ENCODE data around the gene GP1BA.

The GP1BA gene

GRCh38 chr17:4948166-4948930 is 16.3 kb downstream of the GP1BA start, which contains the start of gene PFN1:
Gene PFN1, minus strand, starts transcription at chr17:4948530. Its CDS starts 136 bp downstream, at chr17:4948394.
- Histone ChIP-seq H3K4me1 (ENCODE audit: control insufficient read depth, insufficient read depth, low read length) (peaks cover 42% of the 10 kb centered on the region), H3K9me3 (ENCODE audit: control insufficient read depth, low read length) (no peaks in the 10 kb centered on the region), H3K36me3 (ENCODE audit: control insufficient read depth, insufficient read depth, low read length, severe bottlenecking) (peaks cover 34% of the 10 kb centered on the region), H3K4me3 (ENCODE audit: low read length) (peak within 1 kb of the TSS; percentile 98), H3K9ac (ENCODE audit: low read length) (peak within 1 kb of the TSS; percentile 100), H3K27me3 (replicated peaks; ENCODE audit: control insufficient read depth, insufficient read depth, low read length) (no peaks in the 10 kb centered on the region)
- peak; percentile 98 for DNase-seq (ENCODE audit: low read depth)

DNA sequence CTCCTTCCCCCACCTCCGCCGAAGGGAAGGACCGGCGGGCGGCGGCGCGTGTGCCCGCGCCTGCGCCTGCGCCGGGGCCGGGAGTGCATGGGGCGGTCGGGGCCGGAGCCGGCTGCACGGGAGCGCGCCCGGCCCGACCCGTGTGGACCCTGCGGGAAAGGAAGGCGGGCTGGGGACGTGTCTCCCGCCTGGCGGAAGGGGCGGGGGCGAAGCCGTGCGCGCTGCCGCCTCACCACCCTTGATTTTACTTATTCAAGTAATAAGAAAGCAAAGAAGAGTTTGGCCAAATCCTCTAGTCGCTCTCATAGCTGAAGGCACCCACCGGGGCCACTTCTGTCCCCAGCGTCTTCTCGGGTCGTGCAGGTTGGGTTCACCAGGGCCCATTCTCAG is 16.8 kb downstream of the GP1BA start:
- Histone ChIP-seq H3K36me3 (ENCODE audit: control insufficient read depth, insufficient read depth, low read length, severe bottlenecking) (peaks cover 28% of the 10 kb centered on the region), H3K9ac (ENCODE audit: low read length) (peak overlapping the region; percentile 100), H3K9me3 (ENCODE audit: control insufficient read depth, low read length) (no peaks in the 10 kb centered on the region), H3K4me1 (ENCODE audit: control insufficient read depth, insufficient read depth, low read length) (peaks cover 45% of the 10 kb centered on the region), H3K4me3 (ENCODE audit: low read length) (peak overlapping the region; percentile 98), H3K27me3 (replicated peaks; ENCODE audit: control insufficient read depth, insufficient read depth, low read length) (no peaks in the 10 kb centered on the region)
- peak; percentile 95 for DNase-seq (ENCODE audit: low read depth)

- no peaks in the 10 kb centered on the region for H3K27me3 ChIP-seq (replicated peaks; ENCODE audit: control insufficient read depth, insufficient read depth, low read length)
- no peaks in the 10 kb centered on the region for H3K9me3 ChIP-seq (ENCODE audit: control insufficient read depth, low read length)
- H3K4me3 ChIP-seq (ENCODE audit: low read length) = peak overlapping the region; percentile 98
- peaks cover 48% of the 10 kb centered on the region for H3K4me1 ChIP-seq (ENCODE audit: control insufficient read depth, insufficient read depth, low read length)
- peak; percentile 84 for DNase-seq (ENCODE audit: low read depth)
- H3K36me3 ChIP-seq (ENCODE audit: control insufficient read depth, insufficient read depth, low read length, severe bottlenecking) = peaks cover 22% of the 10 kb centered on the region
- peak overlapping the region; percentile 100 for H3K9ac ChIP-seq (ENCODE audit: low read length)
Observed at GRCh38 chr17:4949321-4950074, 17.4 kb downstream of the GP1BA start.

DNA sequence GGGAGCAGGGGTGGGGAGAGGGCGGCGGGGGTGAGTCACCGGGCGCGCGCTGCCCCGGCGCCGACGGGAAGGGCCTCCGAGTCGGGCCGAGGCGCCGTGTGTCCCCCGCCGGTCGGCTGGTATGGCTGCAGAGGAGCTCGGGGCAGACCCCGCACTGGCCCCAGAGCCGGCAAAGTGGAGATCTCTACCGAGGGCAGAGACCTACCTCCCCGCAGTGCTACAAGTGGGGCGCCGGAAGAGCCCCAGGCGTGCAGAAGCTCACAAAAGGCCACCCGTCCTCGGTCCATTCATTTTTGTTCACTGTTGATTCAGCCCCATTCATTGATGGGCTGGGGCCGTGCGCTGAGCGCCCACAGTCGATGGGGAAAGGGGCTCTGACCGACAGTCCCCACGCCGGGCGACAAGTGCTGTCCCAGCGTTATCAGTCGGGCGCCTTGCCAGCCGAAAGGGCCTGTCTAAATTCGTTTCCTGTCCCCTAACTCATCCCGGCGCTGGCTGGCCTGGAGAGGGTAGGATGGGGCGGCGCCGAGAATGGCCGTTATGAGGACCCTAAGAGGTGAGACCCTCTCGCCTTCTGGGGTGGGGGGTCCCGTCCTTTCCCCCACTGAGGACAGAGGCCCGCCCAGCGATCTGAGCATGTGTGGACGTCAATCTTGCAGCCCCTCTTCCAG is 18.1 kb downstream of the GP1BA start:
- Histone ChIP-seq H3K9ac (ENCODE audit: low read length) (peak overlapping the region; percentile 87), H3K4me1 (ENCODE audit: control insufficient read depth, insufficient read depth, low read length) (peaks cover 41% of the 10 kb centered on the region), H3K4me3 (ENCODE audit: low read length) (peak overlapping the region; percentile 77), H3K36me3 (ENCODE audit: control insufficient read depth, insufficient read depth, low read length, severe bottlenecking) (peaks cover 16% of the 10 kb centered on the region), H3K9me3 (ENCODE audit: control insufficient read depth, low read length) (no peaks in the 10 kb centered on the region), H3K27me3 (replicated peaks; ENCODE audit: control insufficient read depth, insufficient read depth, low read length) (no peaks in the 10 kb centered on the region)
- no peak for DNase-seq (ENCODE audit: low read depth)

DNA sequence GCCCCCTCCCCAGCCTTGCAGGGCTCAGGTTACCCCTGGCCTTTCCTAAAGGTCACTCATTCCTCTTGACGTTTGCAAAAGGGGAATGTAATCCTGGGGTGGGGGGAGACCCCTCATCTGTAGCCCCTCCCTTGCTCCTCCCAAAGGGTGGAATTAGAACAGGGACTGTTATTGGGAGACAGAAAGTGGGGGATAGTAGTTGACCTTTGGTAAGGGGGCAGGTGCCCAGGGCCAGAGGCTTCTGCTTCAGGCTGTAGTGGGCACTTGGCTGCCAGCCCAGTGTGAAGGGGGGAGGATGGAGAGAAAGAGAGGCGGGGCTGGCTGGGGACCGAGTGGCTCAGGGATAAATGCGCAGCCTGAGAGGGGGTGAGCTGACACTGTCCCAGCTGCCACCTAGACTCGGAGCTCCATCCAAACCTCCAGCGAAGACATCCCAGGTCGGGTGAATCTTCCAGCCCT is 18.7 kb downstream of the GP1BA start, which contains the start of gene ENO3:
TSS of gene ENO3 (plus strand) at position 374 of the 459 bp plus-strand sequence. CDS start 711 bp downstream, outside the sequence.
- Histone ChIP-seq H3K27me3 (replicated peaks; ENCODE audit: control insufficient read depth, insufficient read depth, low read length) (no peaks in the 10 kb centered on the region), H3K36me3 (ENCODE audit: control insufficient read depth, insufficient read depth, low read length, severe bottlenecking) (peaks cover 10% of the 10 kb centered on the region), H3K4me3 (ENCODE audit: low read length) (peak within 1 kb of the TSS; percentile 77), H3K9me3 (ENCODE audit: control insufficient read depth, low read length) (no peaks in the 10 kb centered on the region), H3K9ac (ENCODE audit: low read length) (peak within 1 kb of the TSS; percentile 87), H3K4me1 (ENCODE audit: control insufficient read depth, insufficient read depth, low read length) (peaks cover 35% of the 10 kb centered on the region)
- DNase-seq (ENCODE audit: low read depth) = no peak

DNA sequence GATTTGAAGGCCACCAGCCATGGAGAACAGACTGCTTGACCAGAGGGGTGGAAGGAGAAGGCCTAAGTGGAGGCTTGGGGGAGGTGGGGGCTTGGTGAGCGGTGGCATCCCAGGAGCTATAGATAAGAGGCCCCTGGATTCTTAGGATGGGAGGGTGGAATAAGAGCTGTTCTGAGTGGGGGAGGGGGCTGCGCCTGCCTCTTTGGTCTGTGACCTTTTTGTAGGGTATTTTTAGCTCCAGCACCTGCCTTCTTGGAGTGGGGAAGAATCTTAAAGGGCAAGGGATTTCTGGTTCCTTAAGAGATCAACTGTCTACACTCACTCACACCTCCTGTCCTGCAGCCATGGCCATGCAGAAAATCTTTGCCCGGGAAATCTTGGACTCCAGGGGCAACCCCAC is 19.4 kb downstream of the GP1BA start:
- DNase-seq (ENCODE audit: low read depth) = no peak
- Histone ChIP-seq H3K27me3 (replicated peaks; ENCODE audit: control insufficient read depth, insufficient read depth, low read length) (no peaks in the 10 kb centered on the region), H3K4me3 (ENCODE audit: low read length) (no peak overlapping the region), H3K9me3 (ENCODE audit: control insufficient read depth, low read length) (no peaks in the 10 kb centered on the region), H3K9ac (ENCODE audit: low read length) (no peak overlapping the region), H3K36me3 (ENCODE audit: control insufficient read depth, insufficient read depth, low read length, severe bottlenecking) (peaks cover 3% of the 10 kb centered on the region), H3K4me1 (ENCODE audit: control insufficient read depth, insufficient read depth, low read length) (peaks cover 28% of the 10 kb centered on the region)

DNA sequence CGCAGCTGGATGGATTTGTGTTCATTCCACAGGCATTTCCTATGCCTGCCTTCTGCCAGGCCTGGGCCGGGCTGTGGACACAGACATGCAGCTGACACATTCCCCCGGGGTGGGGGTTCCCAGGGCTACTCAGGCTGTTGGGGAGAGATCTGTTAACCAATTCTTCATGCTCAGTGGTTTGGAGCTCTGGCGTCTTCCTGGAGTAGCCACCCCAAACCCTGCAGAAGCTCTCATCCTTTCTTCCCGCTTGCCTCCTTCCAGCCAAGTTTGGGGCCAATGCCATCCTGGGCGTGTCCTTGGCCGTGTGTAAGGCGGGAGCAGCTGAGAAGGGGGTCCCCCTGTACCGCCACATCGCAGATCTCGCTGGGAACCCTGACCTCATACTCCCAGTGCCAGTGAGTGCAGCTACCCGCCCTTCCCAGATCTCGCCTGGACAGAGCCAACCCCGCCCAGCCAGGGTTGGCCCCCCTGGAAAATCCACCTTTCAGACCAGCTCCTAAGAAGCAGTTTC is 21.4 kb downstream of the GP1BA start:
- Histone ChIP-seq H3K4me3 (ENCODE audit: low read length) (no peak overlapping the region), H3K27me3 (replicated peaks; ENCODE audit: control insufficient read depth, insufficient read depth, low read length) (no peaks in the 10 kb centered on the region), H3K36me3 (ENCODE audit: control insufficient read depth, insufficient read depth, low read length, severe bottlenecking) (no peaks in the 10 kb centered on the region), H3K4me1 (ENCODE audit: control insufficient read depth, insufficient read depth, low read length) (peaks cover 27% of the 10 kb centered on the region), H3K9ac (ENCODE audit: low read length) (no peak overlapping the region), H3K9me3 (ENCODE audit: control insufficient read depth, low read length) (no peaks in the 10 kb centered on the region)
- peak; percentile 65 for DNase-seq (ENCODE audit: low read depth)

GRCh38 chr17:4955091-4955490 is 23.0 kb downstream of the GP1BA start:
- Histone ChIP-seq H3K27me3 (replicated peaks; ENCODE audit: control insufficient read depth, insufficient read depth, low read length) (no peaks in the 10 kb centered on the region), H3K4me1 (ENCODE audit: control insufficient read depth, insufficient read depth, low read length) (peaks cover 27% of the 10 kb centered on the region), H3K4me3 (ENCODE audit: low read length) (no peak overlapping the region), H3K9me3 (ENCODE audit: control insufficient read depth, low read length) (no peaks in the 10 kb centered on the region), H3K36me3 (ENCODE audit: control insufficient read depth, insufficient read depth, low read length, severe bottlenecking) (peaks cover 12% of the 10 kb centered on the region), H3K9ac (ENCODE audit: low read length) (no peak overlapping the region)
- no peak for DNase-seq (ENCODE audit: low read depth)

GRCh38 chr17:4956493-4957061 is 24.5 kb downstream of the GP1BA start:
- peaks cover 18% of the 10 kb centered on the region for H3K4me1 ChIP-seq (ENCODE audit: control insufficient read depth, insufficient read depth, low read length)
- H3K9me3 ChIP-seq (ENCODE audit: control insufficient read depth, low read length) = no peaks in the 10 kb centered on the region
- H3K9ac ChIP-seq (ENCODE audit: low read length) = no peak overlapping the region
- no peaks in the 10 kb centered on the region for H3K27me3 ChIP-seq (replicated peaks; ENCODE audit: control insufficient read depth, insufficient read depth, low read length)
- H3K4me3 ChIP-seq (ENCODE audit: low read length) = no peak overlapping the region
- H3K36me3 ChIP-seq (ENCODE audit: control insufficient read depth, insufficient read depth, low read length, severe bottlenecking) = peaks cover 22% of the 10 kb centered on the region
- no peak for DNase-seq (ENCODE audit: low read depth)

DNA sequence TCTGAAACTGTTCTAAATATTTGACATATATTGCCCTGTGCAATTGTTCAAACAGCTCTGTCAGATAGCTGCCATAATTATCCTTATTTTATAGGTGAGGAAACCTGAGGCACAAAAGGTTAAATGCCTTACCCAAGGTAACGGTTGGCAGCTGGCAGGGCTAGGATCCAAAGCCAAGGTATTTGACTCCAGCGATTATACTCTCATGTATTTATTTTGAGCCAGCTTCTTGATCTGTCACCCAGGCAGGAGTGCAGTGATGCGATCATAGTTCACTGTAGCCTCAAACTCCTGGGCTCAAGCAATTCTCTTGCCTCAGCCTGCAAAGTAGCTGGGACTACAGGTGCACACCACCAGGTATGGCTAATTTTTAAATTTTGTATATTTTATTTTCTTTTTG is 26.0 kb downstream of the GP1BA start:
- H3K9me3 ChIP-seq (ENCODE audit: control insufficient read depth, low read length) = no peaks in the 10 kb centered on the region
- peaks cover 22% of the 10 kb centered on the region for H3K36me3 ChIP-seq (ENCODE audit: control insufficient read depth, insufficient read depth, low read length, severe bottlenecking)
- H3K27me3 ChIP-seq (replicated peaks; ENCODE audit: control insufficient read depth, insufficient read depth, low read length) = no peaks in the 10 kb centered on the region
- no peak overlapping the region for H3K4me3 ChIP-seq (ENCODE audit: low read length)
- H3K4me1 ChIP-seq (ENCODE audit: control insufficient read depth, insufficient read depth, low read length) = peaks cover 13% of the 10 kb centered on the region
- no peak for DNase-seq (ENCODE audit: low read depth)
- H3K9ac ChIP-seq (ENCODE audit: low read length) = no peak overlapping the region
